GM19240 (cell line): Measurements from ENCODE around the gene NT5DC4.

Experiments used
- DNase-seq: peaks from one replicate; pipeline ENCODE4 v3.0.0; 2011; ENCODE audit warnings: low spot score; ENCODE audit not compliant: insufficient read length

Gene NT5DC4

DNA sequence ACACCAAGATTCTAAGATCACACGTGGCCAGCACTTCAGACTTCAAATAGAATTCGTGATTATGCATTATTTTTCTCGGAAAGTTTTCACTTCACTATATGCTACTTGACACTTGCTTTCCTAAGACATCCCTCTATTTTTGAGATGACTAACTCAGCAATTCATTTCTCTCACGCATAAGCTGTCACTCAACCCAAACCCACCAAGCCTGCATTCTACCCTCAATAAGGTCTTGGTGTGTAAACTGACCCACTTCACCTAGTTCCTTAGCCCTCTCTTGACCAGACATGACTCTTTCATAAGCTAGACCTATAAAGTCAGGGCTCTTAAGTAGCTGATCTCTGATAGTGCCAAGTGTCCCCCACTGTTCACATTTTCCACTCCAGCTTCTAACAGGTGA, 31.8 kb downstream of the NT5DC4 start:
- DNase-seq, result no peak

DNA sequence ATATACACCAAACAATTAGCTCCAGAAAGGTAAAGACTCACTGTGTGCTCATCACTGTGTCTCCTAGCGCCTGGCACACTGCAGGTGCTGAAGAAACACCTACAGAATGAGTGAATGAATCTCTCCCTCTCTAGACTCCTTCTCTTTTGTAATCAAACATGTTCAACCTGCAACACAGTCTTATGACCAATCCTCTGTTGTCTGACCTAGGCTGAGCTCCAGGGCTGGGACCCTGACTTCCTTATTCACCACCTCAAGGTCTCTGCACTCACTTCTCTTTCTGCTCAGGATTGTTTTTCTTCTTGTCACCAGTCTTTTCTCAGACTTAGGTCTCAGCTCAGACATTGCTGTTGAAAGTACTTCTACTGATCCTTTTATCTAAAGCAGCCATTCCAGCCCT, 33.7 kb downstream of the NT5DC4 start:
- DNase-seq, result no peak

DNA sequence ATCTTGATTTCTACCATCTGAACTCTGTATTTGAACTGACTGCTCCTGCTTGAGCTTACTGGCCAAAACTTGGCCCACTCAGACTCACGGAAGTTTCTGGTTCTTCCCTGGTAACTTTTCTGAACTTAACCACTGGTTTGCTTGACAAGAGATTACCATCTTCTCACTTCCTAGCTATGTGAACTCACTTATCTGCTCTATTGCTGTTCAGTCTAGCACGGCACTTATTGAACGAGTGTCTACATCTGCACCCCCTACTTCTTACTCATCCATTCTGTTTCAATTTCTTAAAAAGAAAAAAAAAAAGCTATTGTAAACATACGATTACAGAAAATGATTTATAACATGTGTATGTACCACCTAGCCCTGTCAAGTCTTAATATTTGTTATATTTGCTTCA, 34.6 kb downstream of the NT5DC4 start:
- DNase-seq, result no peak

DNA sequence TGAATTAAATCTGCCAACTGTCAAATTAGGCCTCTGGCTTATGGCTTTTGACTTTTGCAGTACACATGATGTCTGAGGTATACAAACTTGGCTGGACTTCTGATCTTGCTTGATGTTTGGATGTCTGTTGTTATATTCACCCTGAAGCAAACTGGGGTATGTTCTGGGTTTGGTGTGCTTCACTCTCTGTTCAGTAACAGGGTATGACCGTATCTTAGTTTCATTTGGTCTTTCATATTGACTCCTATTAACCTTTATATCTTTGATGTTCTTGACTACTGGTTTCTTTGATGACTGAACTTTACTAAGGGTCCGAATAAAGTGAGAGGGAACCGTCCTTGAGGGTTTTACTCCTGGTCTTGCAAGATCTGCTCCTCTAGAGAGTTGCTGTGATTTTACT, 35.4 kb downstream of the NT5DC4 start:
- DNase-seq, result no peak

GRCh38 chr2:112757265-112757664, 36.4 kb downstream of the NT5DC4 start:
- no peak for DNase-seq

DNA sequence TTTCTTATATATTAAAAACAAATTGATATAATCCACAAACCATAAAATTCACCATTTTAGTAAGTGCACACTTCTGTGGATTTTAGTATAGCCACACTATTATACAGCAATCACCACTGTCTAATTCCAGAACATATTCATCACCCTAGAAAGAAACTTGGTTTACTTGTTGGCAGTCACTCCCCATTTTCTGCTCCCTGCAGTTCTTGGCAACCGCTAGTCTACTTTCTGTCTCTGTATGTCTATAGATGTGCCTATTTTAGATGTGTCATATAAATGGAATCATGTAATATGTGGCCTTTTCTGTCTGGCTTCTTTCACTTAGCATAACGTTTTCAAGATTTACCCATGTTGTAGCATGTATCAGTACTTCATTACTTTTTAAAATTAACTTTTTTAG, 37.9 kb downstream of the NT5DC4 start:
- DNase-seq, result no peak

DNA sequence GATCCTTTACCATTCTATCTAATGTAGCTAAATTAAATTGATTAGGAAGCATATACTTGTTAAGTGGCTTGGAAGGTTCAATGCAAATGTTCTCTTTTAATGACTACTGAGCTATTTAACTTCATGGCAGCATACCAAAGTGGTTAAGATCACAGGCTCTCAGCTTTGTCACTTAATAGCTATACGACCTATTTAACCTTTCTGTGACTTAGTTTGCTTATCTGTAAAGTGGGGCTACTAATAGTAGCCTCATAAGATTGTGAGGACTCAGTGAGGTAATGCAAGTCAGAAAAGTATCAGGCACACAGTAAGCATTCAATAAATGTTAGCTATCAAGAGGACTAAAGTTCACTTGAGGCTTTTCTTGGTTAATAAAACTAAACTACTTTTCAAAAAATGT, 39.3 kb downstream of the NT5DC4 start:
- no peak for DNase-seq

DNA sequence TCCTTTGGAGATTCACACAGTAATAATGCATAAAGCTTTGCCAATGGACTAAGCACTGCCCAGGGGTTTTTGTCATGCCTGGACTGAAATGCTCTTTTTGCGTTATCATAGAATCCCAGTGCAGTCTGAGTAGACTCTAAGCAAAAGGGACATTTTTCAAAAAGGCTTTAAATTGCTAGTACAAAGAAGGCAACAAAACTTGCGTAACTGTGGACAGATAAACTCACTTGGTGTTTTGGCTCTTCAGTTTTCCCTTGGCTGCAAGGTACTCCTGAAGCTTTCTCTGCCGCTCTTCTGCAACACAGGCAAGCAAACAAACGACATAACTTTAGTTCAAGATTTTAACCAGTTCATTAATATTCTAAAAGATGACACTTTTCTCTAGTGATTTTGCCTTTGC, 41.5 kb downstream of the NT5DC4 start:
- no peak for DNase-seq

GRCh38 chr2:112764071-112765044, 43.5 kb downstream of the NT5DC4 start, which contains the start of gene CKAP2L:
CKAP2L (minus strand) TSS chr2:112764609; CDS start chr2:112764598, 11 bp downstream.
- DNase-seq, result peak; percentile 87

DNA sequence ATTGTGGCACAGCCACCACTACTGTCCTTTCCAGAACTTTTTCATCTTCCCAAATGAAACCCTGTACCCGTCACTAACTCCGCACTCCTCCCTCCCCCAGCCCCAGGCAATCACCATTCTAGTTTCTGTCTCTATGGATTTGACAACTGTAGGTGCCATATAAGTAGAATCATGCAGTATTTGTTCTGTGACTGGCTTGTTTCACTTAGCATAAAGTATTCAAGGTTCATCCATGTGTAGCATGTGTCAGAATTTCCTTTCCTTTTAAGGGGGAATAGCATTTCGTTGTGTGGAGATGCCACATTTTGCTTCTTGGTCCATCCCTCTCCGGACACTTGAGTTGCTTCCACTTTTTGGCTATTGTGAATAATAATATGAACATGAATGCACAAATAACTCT, 44.4 kb downstream of the NT5DC4 start:
- DNase-seq, result no peak

- DNase-seq, result no peak
Measured at GRCh38 chr2:112767693-112768330, 47.0 kb downstream of the NT5DC4 start.

GRCh38 chr2:112768432-112768831, 47.6 kb downstream of the NT5DC4 start:
- no peak for DNase-seq

DNA sequence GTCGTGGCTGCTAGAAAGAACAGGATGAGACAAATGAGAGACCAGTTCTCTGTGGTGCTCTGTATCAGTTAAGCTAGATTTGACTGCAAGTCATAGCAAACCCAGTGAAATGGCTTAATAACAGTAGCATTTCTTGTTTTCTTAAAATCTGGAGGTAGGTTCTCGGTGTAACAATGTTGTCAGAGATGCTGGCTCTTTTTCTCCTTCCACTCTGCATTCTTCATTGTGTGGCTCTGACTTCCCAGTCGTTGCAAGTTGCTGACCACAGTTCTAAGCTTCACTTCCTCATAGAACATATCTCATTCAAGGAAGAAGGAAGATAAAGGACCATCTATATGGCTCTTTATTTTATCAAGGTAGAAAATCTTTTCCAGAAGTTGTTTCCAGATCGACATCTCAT, 51.5 kb downstream of the NT5DC4 start:
- no peak for DNase-seq

- DNase-seq, result no peak
Measured at GRCh38 chr2:112772911-112773475, 52.2 kb downstream of the NT5DC4 start.

GRCh38 chr2:112773556-112773955, 52.7 kb downstream of the NT5DC4 start:
- no peak for DNase-seq

DNA sequence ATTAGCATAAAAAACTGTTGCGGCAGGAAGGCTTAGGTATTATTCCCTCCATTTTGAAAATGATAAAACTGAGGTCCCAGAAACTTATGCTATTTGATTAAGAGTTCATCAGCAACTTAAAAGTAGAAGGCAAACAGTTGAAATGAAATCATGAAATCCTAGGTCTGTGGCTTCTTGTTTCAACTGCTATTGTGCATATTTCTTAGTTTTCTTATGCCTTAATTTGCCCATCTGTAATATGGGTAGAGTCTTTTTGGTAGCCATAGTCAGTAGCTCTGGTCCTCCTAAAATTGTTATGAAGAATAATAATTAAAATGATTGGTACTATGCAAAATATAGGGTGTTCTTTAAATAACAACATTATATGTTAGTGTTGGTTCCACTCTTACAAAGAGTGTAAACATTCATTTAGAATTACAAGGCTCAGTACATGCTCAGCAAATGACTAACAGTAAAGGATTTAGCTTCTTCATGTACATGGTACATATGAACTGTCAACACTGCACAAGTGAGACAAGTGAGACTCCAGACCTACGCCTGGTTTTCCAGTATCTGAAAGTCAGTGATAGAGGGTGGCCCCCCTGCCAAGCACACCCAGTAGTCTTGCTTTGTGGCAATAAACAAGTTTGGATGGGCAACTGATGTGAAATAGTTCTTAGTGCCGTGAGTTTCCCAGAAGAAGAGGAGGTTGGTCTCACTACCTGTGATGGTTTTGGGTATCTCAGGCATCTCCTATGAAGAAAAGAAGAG, 53.9 kb downstream of the NT5DC4 start:
- DNase-seq, result no peak

GRCh38 chr2:112776113-112776512, 55.3 kb downstream of the NT5DC4 start:
- no peak for DNase-seq

GRCh38 chr2:112777036-112777435, 56.2 kb downstream of the NT5DC4 start:
- no peak for DNase-seq

DNA sequence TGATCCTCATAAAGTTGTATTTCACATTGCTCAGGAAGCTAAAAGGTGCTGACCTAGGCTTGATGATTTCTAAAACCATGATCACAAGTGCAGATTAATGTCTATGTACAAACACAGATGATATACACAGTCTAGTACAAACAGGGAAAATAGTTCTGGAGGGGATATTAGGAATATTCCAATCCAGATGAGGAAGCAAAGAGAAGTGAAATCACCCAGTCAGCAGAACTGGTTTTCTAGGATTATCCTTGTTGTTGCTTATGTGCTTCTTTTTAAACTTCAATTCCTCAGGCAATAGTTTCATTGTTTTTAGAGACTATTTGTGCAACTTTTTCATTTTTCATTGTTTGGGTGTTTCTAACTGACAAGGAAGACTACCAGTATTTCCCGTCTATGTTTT, 58.8 kb downstream of the NT5DC4 start:
- DNase-seq, result no peak

DNA sequence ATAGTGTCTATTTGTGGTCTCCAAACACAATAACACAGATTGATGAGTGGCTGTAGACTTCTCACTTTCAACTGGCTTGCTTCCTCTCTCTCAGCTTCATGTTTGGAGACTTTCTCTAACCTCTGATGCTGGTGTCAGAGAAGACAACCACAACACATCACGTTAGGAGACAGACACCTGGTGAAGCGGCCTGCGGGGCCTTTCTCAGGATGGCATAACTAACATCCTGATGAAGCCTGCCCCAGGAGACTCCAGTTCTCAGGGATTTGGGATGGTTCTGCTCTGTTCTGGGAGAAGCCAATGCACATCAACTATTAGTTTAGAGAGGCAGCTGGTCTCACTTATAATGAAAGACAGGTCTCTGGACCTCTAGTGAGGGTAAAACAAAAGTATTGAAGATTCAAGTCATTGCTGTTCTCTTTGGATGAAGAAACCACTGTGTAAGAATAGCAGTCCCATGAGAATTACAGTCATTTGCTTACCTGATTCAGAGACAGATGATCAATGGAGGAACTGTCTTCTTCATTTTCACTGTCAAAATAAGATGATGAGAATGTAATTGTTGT, 61.5 kb downstream of the NT5DC4 start:
- DNase-seq, result no peak

DNA sequence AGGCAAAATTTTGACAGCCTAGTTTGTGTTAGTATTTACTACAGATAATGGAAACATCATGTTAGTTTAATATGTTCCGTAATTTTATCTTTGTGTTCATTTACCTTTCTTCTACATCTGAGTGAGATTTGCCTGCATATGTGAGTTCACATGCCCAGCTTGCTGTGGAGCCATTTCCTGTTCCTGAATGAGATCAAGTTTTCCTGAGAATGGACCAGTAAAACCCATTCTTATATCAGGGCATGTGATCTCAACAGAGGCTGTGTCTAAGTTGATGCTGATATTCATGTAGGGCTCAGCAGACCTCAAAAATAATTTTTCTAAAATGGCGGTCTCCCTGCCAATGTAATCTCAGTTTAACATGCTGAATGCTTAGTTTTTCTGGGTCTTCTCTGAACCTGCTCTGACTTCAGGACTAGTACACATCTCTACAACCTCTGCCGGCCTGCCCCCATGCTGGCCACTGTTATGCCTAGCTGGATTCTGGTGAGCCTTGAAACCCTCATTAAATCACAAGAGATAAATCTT, 62.4 kb downstream of the NT5DC4 start:
- DNase-seq, result no peak
